ENCODE data around the gene AGBL4.

Gene AGBL4

DNA sequence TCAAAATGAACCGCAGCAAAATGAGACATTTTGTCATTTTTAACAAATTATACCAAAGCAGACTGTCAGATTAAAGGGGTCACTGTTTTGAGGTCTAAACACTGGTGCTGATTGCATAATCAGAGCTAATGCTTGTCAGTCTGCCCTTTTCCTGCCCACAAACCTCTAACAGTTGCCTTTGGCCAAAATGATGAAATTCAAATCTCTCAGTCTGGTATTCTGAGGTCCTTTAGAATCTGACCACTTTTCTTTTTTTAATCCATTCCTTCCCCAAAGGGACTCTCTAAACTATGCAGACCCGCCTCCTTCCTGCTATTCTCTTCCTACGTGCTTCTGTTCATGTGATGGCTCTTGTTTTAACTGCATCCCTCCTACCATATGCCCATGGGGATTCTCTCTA is 1406.5 kb downstream of the AGBL4 start:
- Histone ChIP-seq H3K4me2 (ENCODE audit: insufficient read depth, low read length) (no peak overlapping the region), H3K27ac (ENCODE audit: low read length) (no peak overlapping the region), H3K27me3 (ENCODE audit: insufficient read depth, low read length, poor library complexity) (peaks cover 16% of the 10 kb centered on the region), H3K4me1 (ENCODE audit: insufficient read depth, low read length) (no peaks in the 10 kb centered on the region), H3K4me3 (ENCODE audit: low read depth in 1 of 2, low read length in 2 of 2) (no peak overlapping the region), H3K79me2 (ENCODE audit: insufficient read depth, low read length) (no peaks in the 10 kb centered on the region), H2AFZ (ENCODE audit: low read depth, low read length) (no peak overlapping the region), H4K20me1 (ENCODE audit: insufficient read depth, low read length) (no peaks in the 10 kb centered on the region), H3K9me3 (ENCODE audit: insufficient read depth, low read length, severe bottlenecking) (no peaks in the 10 kb centered on the region), H3K9ac (ENCODE audit: low read depth, low read length) (no peak overlapping the region), H3K36me3 (ENCODE audit: insufficient read depth, low read length) (no peaks in the 10 kb centered on the region)
- TF ChIP-seq, protein P1, sequence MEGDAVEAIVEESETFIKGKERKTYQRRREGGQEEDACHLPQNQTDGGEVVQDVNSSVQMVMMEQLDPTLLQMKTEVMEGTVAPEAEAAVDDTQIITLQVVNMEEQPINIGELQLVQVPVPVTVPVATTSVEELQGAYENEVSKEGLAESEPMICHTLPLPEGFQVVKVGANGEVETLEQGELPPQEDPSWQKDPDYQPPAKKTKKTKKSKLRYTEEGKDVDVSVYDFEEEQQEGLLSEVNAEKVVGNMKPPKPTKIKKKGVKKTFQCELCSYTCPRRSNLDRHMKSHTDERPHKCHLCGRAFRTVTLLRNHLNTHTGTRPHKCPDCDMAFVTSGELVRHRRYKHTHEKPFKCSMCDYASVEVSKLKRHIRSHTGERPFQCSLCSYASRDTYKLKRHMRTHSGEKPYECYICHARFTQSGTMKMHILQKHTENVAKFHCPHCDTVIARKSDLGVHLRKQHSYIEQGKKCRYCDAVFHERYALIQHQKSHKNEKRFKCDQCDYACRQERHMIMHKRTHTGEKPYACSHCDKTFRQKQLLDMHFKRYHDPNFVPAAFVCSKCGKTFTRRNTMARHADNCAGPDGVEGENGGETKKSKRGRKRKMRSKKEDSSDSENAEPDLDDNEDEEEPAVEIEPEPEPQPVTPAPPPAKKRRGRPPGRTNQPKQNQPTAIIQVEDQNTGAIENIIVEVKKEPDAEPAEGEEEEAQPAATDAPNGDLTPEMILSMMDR (IDR thresholded peaks at IDR 0.05; ENCODE audit: borderline replicate concordance, extremely low read depth, low read length, poor library complexity, severe bottlenecking): no peak
- TF ChIP-seq EZH2 (IDR thresholded peaks at IDR 0.05; ENCODE audit: borderline replicate concordance, low read depth, low read length, severe bottlenecking): no peak
- DNase-seq (no peak), ATAC-seq (ENCODE audit: insufficient read depth, low read depth) (no peak)

DNA sequence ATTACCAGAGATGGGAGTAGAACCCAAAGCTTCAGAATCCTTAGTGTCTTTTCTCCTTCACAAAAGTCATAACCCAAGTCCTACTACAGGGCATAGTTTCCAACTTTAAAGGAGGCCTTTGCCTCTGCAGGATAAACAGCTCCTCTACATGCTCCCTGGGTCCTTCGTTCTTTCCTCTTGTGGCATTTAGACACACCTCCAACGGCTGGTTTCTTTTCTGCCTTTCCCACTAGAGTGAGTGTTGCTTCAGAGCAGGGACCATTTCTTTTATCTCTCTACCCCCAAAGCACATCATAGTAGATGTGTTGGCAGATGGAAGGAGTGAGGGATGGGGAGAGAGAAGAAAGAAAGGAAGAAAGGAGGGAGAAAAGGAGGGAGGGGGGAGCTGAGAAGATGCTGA is 1407.0 kb downstream of the AGBL4 start:
- no peak overlapping the region for H3K27ac ChIP-seq (ENCODE audit: low read length)
- H2AFZ ChIP-seq (ENCODE audit: low read depth, low read length): no peak overlapping the region
- peaks cover 13% of the 10 kb centered on the region for H3K27me3 ChIP-seq (ENCODE audit: insufficient read depth, low read length, poor library complexity)
- H4K20me1 ChIP-seq (ENCODE audit: insufficient read depth, low read length): no peaks in the 10 kb centered on the region
- no peak overlapping the region for H3K9ac ChIP-seq (ENCODE audit: low read depth, low read length)
- H3K79me2 ChIP-seq (ENCODE audit: insufficient read depth, low read length): no peaks in the 10 kb centered on the region
- TF ChIP-seq, protein P1 (IDR thresholded peaks at IDR 0.05; ENCODE audit: borderline replicate concordance, extremely low read depth, low read length, poor library complexity, severe bottlenecking): no peak
- no peak for TF ChIP-seq EZH2 (IDR thresholded peaks at IDR 0.05; ENCODE audit: borderline replicate concordance, low read depth, low read length, severe bottlenecking)
- ATAC-seq (ENCODE audit: insufficient read depth, low read depth) (no peak), DNase-seq (no peak)
- H3K4me3 ChIP-seq (ENCODE audit: low read depth in 1 of 2, low read length in 2 of 2): no peak overlapping the region
- no peaks in the 10 kb centered on the region for H3K4me1 ChIP-seq (ENCODE audit: insufficient read depth, low read length)
- H3K9me3 ChIP-seq (ENCODE audit: insufficient read depth, low read length, severe bottlenecking): no peaks in the 10 kb centered on the region
- no peaks in the 10 kb centered on the region for H3K36me3 ChIP-seq (ENCODE audit: insufficient read depth, low read length)
- H3K4me2 ChIP-seq (ENCODE audit: insufficient read depth, low read length): no peak overlapping the region

DNA sequence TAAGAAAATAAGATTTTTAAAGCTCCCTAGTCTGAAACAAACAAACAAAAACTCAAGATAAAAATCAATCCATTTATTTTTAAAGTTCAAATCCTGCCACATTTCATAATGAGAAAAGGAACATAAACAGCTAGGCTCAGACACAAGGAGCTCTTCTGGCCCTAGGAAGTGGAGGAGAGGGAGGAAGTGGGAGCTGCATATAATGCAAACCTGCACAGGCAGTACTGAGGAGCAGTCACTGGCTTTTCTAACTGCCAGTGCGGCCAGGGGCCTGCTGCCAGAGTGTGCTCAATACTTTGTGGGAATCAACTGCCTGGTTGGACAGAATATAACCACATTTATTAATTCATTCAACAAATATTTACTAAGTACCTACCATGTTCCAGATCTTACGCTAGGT is 1411.9 kb downstream of the AGBL4 start:
- H3K9ac ChIP-seq (ENCODE audit: low read depth, low read length): no peak overlapping the region
- H3K79me2 ChIP-seq (ENCODE audit: insufficient read depth, low read length): no peaks in the 10 kb centered on the region
- no peak for TF ChIP-seq EZH2 (IDR thresholded peaks at IDR 0.05; ENCODE audit: borderline replicate concordance, low read depth, low read length, severe bottlenecking)
- TF ChIP-seq, protein P1 (IDR thresholded peaks at IDR 0.05; ENCODE audit: borderline replicate concordance, extremely low read depth, low read length, poor library complexity, severe bottlenecking): no peak
- H3K4me1 ChIP-seq (ENCODE audit: insufficient read depth, low read length): no peaks in the 10 kb centered on the region
- H3K27me3 ChIP-seq (ENCODE audit: insufficient read depth, low read length, poor library complexity): peaks cover 14% of the 10 kb centered on the region
- DNase-seq (no peak), ATAC-seq (ENCODE audit: insufficient read depth, low read depth) (no peak)
- no peaks in the 10 kb centered on the region for H4K20me1 ChIP-seq (ENCODE audit: insufficient read depth, low read length)
- no peak overlapping the region for H3K4me2 ChIP-seq (ENCODE audit: insufficient read depth, low read length)
- no peaks in the 10 kb centered on the region for H3K36me3 ChIP-seq (ENCODE audit: insufficient read depth, low read length)
- H3K4me3 ChIP-seq (ENCODE audit: low read depth in 1 of 2, low read length in 2 of 2): no peak overlapping the region
- H2AFZ ChIP-seq (ENCODE audit: low read depth, low read length): no peak overlapping the region
- no peaks in the 10 kb centered on the region for H3K9me3 ChIP-seq (ENCODE audit: insufficient read depth, low read length, severe bottlenecking)
- no peak overlapping the region for H3K27ac ChIP-seq (ENCODE audit: low read length)
